H1 (cell line): Measurements from ENCODE around the gene WDR7. TPM values are rescaled to one million over a fixed set of nuclear protein-coding genes. Genes with fewer than 3 reads are reported as not detected.

Experiments used
- CTCF ChIA-PET: fragments of 300-600 bp; sonication (Branson Sonifier 250); formaldehyde crosslinking; loops from one replicate; lab custom pipeline; 2021; ENCODE audit not compliant: partially characterized antibody; lab: Charles Lee
- POLR2A ChIA-PET: fragments of 300-600 bp; sonication (Branson Sonifier 250); formaldehyde crosslinking; loops from one replicate; lab custom pipeline; 2021; ENCODE audit warnings: inconsistent platforms; ENCODE audit not compliant: partially characterized antibody; lab: Charles Lee
- DNase-seq, 2 experiments: peaks; one replicate each; pipeline versions ENCODE4 v3.0.0 to v3.0.0-alpha.2; 2010 to 2022; ENCODE audit warnings: low spot score in 2 of 2, low read depth in 1 of 2, mixed read lengths in 1 of 2
- FAIRE-seq: peaks from 2 replicates; lab custom pipeline; 2011; peaks lifted over from hg19 to GRCh38; lab: Jason Lieb, UNC
- H2AFZ ChIP-seq: 2 replicates; pipeline ENCODE4 v1.8.1; 2012; ENCODE audit warnings: low read length, inconsistent platforms
- H2AK5ac ChIP-seq: 2 replicates; pipeline ENCODE4 v1.6.1; 2013; ENCODE audit warnings: low read depth, low read length
- H2BK120ac ChIP-seq: replicated peaks from 2 replicates; pipeline ENCODE3; 2013; ENCODE audit warnings: low read depth, low read length, inconsistent platforms
- H2BK12ac ChIP-seq: 2 replicates; pipeline ENCODE4 v1.6.1; 2013; ENCODE audit warnings: low read depth, low read length
- H2BK15ac ChIP-seq: 2 replicates; pipeline ENCODE4 v1.6.1; 2013; ENCODE audit warnings: low read length
- H2BK20ac ChIP-seq: 2 replicates; pipeline ENCODE4 v1.6.1; 2013; ENCODE audit warnings: low read length
- H2BK5ac ChIP-seq: 2 replicates; pipeline ENCODE4 v1.6.1; 2013; ENCODE audit warnings: low read depth, low read length
- H3K14ac ChIP-seq: 2 replicates; pipeline ENCODE4 v1.6.1; 2013; ENCODE audit warnings: inconsistent platforms; ENCODE audit not compliant: insufficient read length
- H3K18ac ChIP-seq: 2 replicates; pipeline ENCODE4 v1.6.1; 2013; ENCODE audit warnings: low read length; ENCODE audit errors: extremely low read depth
- H3K23ac ChIP-seq: 2 replicates; pipeline ENCODE4 v1.6.1; 2013; ENCODE audit warnings: inconsistent platforms; ENCODE audit not compliant: insufficient read length
- H3K23me2 ChIP-seq: 2 replicates; pipeline ENCODE4 v1.6.1; 2013; ENCODE audit warnings: low read depth, low read length
- H3K27ac ChIP-seq: 2 replicates; pipeline ENCODE4 v1.6.1; 2011; ENCODE audit warnings: low read depth, low read length, inconsistent platforms
- H3K27me3 ChIP-seq, 4 experiments: replicated peaks in 1 of 4; 1 replicate in 1 of 4; 2 replicates in 3 of 4; pipeline versions ENCODE4 v1.6.1 to v1.8.1; 2011 to 2013; ENCODE audit warnings: low read length in 3 of 4, mild to moderate bottlenecking in 3 of 4, inconsistent platforms in 2 of 4, mixed read lengths in 2 of 4, moderate library complexity in 1 of 4; ENCODE audit not compliant: control insufficient read depth in 3 of 4, insufficient read depth in 3 of 4; ENCODE audit errors: extremely low read depth in 1 of 4
- H3K36me3 ChIP-seq, 4 experiments: 2 replicates each; pipeline versions ENCODE4 v1.6.1 to v1.8.1; 2011 to 2013; ENCODE audit warnings: mild to moderate bottlenecking in 4 of 4, low read length in 3 of 4, moderate library complexity in 2 of 4, control low read depth in 1 of 4, inconsistent platforms in 1 of 4; ENCODE audit not compliant: insufficient read depth in 4 of 4, control insufficient read depth in 2 of 4
- H3K4ac ChIP-seq: replicated peaks from 2 replicates; pipeline ENCODE3; 2013; ENCODE audit warnings: low read length, low read depth, mixed read lengths, inconsistent platforms; ENCODE audit not compliant: insufficient read length
- H3K4me1 ChIP-seq, 4 experiments: replicated peaks in 1 of 4; 1 replicate in 1 of 4; 2 replicates in 3 of 4; pipeline versions ENCODE4 v1.6.1 to v1.8.1; 2011 to 2013; ENCODE audit warnings: low read length in 3 of 4, inconsistent platforms in 2 of 4, mixed read lengths in 1 of 4; ENCODE audit not compliant: insufficient read depth in 4 of 4, control insufficient read depth in 3 of 4
- H3K4me2 ChIP-seq, 2 experiments: 2 replicates each; pipeline versions ENCODE4 v1.6.1 to v1.8.1; 2011 to 2013; ENCODE audit warnings: low read depth in 2 of 2, low read length in 2 of 2, control low read depth in 1 of 2, inconsistent platforms in 1 of 2, mild to moderate bottlenecking in 1 of 2; ENCODE audit not compliant: insufficient read depth in 1 of 2
- H3K4me3 ChIP-seq, 4 experiments: fragments of 200-600, 300-600 bp in 1 of 4; sonication (generic), shearing (Covaris generic), sonication (Bioruptor Twin) in 1 of 4; 2 replicates each; pipeline versions ENCODE4 v1.5.1 to v1.8.1; 2011 to 2016; ENCODE audit warnings: low read length in 4 of 4, low read depth in 3 of 4, control low read depth in 2 of 4, inconsistent platforms in 2 of 4, mild to moderate bottlenecking in 2 of 4, mixed read lengths in 1 of 4, moderate library complexity in 1 of 4; ENCODE audit not compliant: insufficient read depth in 2 of 4; ENCODE audit errors: extremely low read depth in 1 of 4
- H3K56ac ChIP-seq: replicated peaks from 2 replicates; pipeline ENCODE3; 2013; ENCODE audit warnings: low read depth, mild to moderate bottlenecking, mixed read lengths, low read length, inconsistent platforms; ENCODE audit not compliant: insufficient read length
- H3K79me1 ChIP-seq: 2 replicates; pipeline ENCODE4 v1.6.1; 2013; ENCODE audit warnings: low read depth, low read length, control low read depth
- H3K79me2 ChIP-seq, 2 experiments: 2 replicates each; pipeline versions ENCODE4 v1.6.1 to v1.8.1; 2012 to 2013; ENCODE audit warnings: low read length in 2 of 2, mild to moderate bottlenecking in 2 of 2, inconsistent platforms in 1 of 2; ENCODE audit not compliant: insufficient read depth in 2 of 2, control insufficient read depth in 1 of 2
- H3K9ac ChIP-seq, 4 experiments: replicated peaks in 1 of 4; 1 replicate in 1 of 4; 2 replicates in 3 of 4; pipeline versions ENCODE4 v1.6.1 to v1.8.1; 2011 to 2013; ENCODE audit warnings: low read depth in 3 of 4, low read length in 3 of 4, control low read depth in 2 of 4, mild to moderate bottlenecking in 2 of 4, moderate library complexity in 2 of 4, inconsistent platforms in 1 of 4; ENCODE audit errors: extremely low read depth in 1 of 4
- H3K9me3 ChIP-seq, 2 experiments: 2 replicates each; pipeline versions ENCODE4 v1.6.1 to v1.8.1; 2012 to 2013; ENCODE audit warnings: mild to moderate bottlenecking in 2 of 2, moderate library complexity in 2 of 2, control low read depth in 1 of 2, inconsistent platforms in 1 of 2, low read depth in 1 of 2, low read length in 1 of 2, mixed read lengths in 1 of 2; ENCODE audit not compliant: insufficient read depth in 2 of 2
- H4K20me1 ChIP-seq, 2 experiments: replicated peaks in 1 of 2; 2 replicates each; pipeline versions ENCODE3 to v1.8.1; 2011 to 2013; ENCODE audit warnings: inconsistent platforms in 2 of 2, low read length in 2 of 2, mild to moderate bottlenecking in 1 of 2; ENCODE audit not compliant: insufficient read depth in 2 of 2, control insufficient read depth in 1 of 2
- H4K5ac ChIP-seq: 2 replicates; pipeline ENCODE4 v1.6.1; 2013; ENCODE audit warnings: low read length, low read depth, mixed read lengths, inconsistent platforms; ENCODE audit not compliant: insufficient read length
- H4K8ac ChIP-seq: 2 replicates; pipeline ENCODE4 v1.8.0; 2013; ENCODE audit warnings: mild to moderate bottlenecking, moderate library complexity, low read length, inconsistent platforms; ENCODE audit not compliant: insufficient read depth; ENCODE audit errors: extremely low read depth
- H4K91ac ChIP-seq: replicated peaks from 2 replicates; pipeline ENCODE3; 2013; ENCODE audit warnings: low read length, mixed read lengths, inconsistent platforms; ENCODE audit not compliant: insufficient read length
- SP4 ChIP-seq: IDR thresholded peaks from 2 replicates; pipeline ENCODE4 v1.6.1; 2012; ENCODE audit warnings: low read length, inconsistent platforms
- WGBS, 2 experiments: shearing (Covaris generic) in 1 of 2; methylation state at CpG; one replicate each; pipeline versions ENCODE4 v1.1.6 to v1.1.7; 2013 to 2015; ENCODE audit warnings: low lambda C conversion rate in 2 of 2, mixed read lengths in 2 of 2, inconsistent platforms in 1 of 2, low coverage in 1 of 2, missing lambda C conversion rate in 1 of 2; ENCODE audit not compliant: insufficient replicate concordance in 2 of 2, insufficient coverage in 1 of 2, insufficient read length in 1 of 2; ENCODE audit errors: extremely low coverage in 1 of 2, missing lambda C conversion rate in 1 of 2; 5-methylcytosine and 5-hydroxymethylcytosine counted together
- polyA plus RNA-seq, 7 experiments: library from polyadenylated mRNA; depleted of rRNA in 3 of 7; stranded (reverse) in 5 of 7; unstranded in 2 of 7; fragments of >200 nt in 5 of 7; fragments of 200-250 nt in 2 of 7; gene quantifications; 1 replicate in 5 of 7; 2 replicates in 1 of 7; 4 replicates in 1 of 7; pipeline versions ENCODE4 v1.2.1 to v1.2.3, GENCODE V29; 2011 to 2013; ENCODE audit warnings: missing spikeins in 2 of 7, mixed read lengths in 2 of 7
- total RNA-seq: library from RNA; stranded (reverse); fragmentation: NEBNext Ultra II Directional; extraction: Animal tissue kit (Norgen Biotek cat#: 25700); gene quantifications from 2 replicates; pipeline ENCODE4 v1.2.1, GENCODE V29; 2021

The WDR7 gene
- total and polyA plus RNA-seq, 2 of the 8 experiments (the other 6 are each of a cell fraction or from before 2014, with no cell fraction given) = 5.5 to 15.2 TPM

DNA sequence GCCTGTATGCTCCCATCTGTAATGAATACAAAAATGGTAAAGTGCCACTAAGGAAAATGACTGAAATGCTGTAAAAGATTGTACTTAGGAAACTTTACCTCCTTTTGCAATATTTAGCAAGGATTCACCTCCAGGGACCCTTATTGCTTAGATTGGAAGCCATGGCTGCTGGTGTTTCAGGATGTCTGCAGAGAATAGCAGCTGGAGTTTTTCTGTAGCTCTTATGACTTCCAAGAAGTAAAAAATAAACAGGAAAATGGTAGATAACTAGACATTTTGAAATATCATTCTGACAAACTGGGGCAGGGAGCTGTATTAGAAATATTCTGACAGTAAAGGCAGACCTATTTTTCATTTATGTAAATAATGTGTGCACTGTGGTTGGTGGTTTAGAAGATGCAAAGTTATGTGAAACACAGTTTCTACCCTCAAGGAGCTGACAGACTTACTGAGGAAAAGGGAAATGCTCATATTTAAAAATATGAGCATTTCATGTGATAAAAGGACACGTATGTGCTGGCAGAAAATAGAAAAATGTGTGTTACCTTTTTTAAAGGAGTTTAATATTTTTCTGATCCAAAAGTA, 270.8 kb downstream of the WDR7 start:
- no peaks in the 10 kb centered on the region for H3K27me3 ChIP-seq
- no peak overlapping the region for H2AFZ ChIP-seq

More for the DNA sequence above, 270.8 kb downstream of the WDR7 start:
- peaks cover 0 to 3% (median 3%) of the 10 kb centered on the region in 4 experiments; a peak in 3 of 7 replicates for H3K4me1 ChIP-seq
- TF ChIP-seq SP4 = no peak
- no peaks in the 10 kb centered on the region for H3K36me3 ChIP-seq
- no peak overlapping the region for H2BK120ac ChIP-seq
- 92% methylated on average over 1 of the region's 1 CpG; no CpG with 5 or more reads in 1 of the 2 experiments for WGBS, 2 experiments
- H2BK12ac ChIP-seq = no peak overlapping the region
- H4K8ac ChIP-seq = no peak overlapping the region
- H3K18ac ChIP-seq = no peak overlapping the region
- no peak for FAIRE-seq
- H3K79me1 ChIP-seq = no peaks in the 10 kb centered on the region
- H2AK5ac ChIP-seq = no peak overlapping the region
- no peaks in the 10 kb centered on the region for H4K20me1 ChIP-seq
- CTCF ChIA-PET = interaction anchor here (1.0 to 1.6 kb wide), 2 partner anchors 11 to 14 kb away, joined by 4 read pairs; no protein-coding TSS in a partner anchor
- H2BK5ac ChIP-seq = no peak overlapping the region
- H2BK15ac ChIP-seq = no peak overlapping the region
- no peak overlapping the region for H4K91ac ChIP-seq
- H3K23me2 ChIP-seq = no peaks in the 10 kb centered on the region
- POLR2A ChIA-PET = interaction anchor here (0.6 kb wide), 1 partner anchor 173 kb away, joined by 3 read pairs; no protein-coding TSS in a partner anchor
- H3K14ac ChIP-seq = no peak overlapping the region
- H3K4ac ChIP-seq = no peak overlapping the region
- no peak overlapping the region for H4K5ac ChIP-seq
- no peaks in the 10 kb centered on the region for H3K9me3 ChIP-seq
- no peaks in the 10 kb centered on the region for H3K79me2 ChIP-seq
- H3K23ac ChIP-seq = no peak overlapping the region
- H3K4me2 ChIP-seq = no peak overlapping the region
- no peak overlapping the region for H3K56ac ChIP-seq
- H3K4me3 ChIP-seq = no peak overlapping the region
- DNase-seq = no peak
- H3K27ac ChIP-seq = no peak overlapping the region
- no peak overlapping the region for H3K9ac ChIP-seq
- H2BK20ac ChIP-seq = no peak overlapping the region
